WTC11 (cell line): ENCODE data around the gene APLN. TPM values are rescaled to one million over a fixed set of nuclear protein-coding genes. Genes with fewer than 3 reads are reported as not detected.

Experiments
- ATAC-seq: fragments of 200-7000 bp; cut with Tn5 transposase; 2 replicates; pipeline ENCODE4 v1.10.0; 2021; ENCODE audit warnings: mild to moderate bottlenecking, moderate library complexity
- CTCF ChIA-PET: fragments of 300-600 bp; sonication (Branson Sonifier 250); formaldehyde crosslinking; loops from one replicate; lab custom pipeline; 2021; ENCODE audit warnings: antibody characterized with exemption; lab: Charles Lee
- POLR2A ChIA-PET: fragments of 350-600 bp; sonication (Branson Sonifier 250); formaldehyde crosslinking; loops from one replicate; lab custom pipeline; 2021; ENCODE audit warnings: antibody characterized with exemption; lab: Charles Lee
- DNase-seq: peaks from one replicate; pipeline ENCODE4 v3.0.0; 2021; ENCODE audit warnings: low spot score
- H3K27ac Mint-ChIP-seq: 2 replicates; pipeline ENCODE4 v1.8.0; 2021; ENCODE audit warnings: mixed read lengths
- H3K27me3 Mint-ChIP-seq: 2 replicates; pipeline ENCODE4 v1.8.0; 2021; ENCODE audit warnings: low read depth, mild to moderate bottlenecking, moderate library complexity, mixed read lengths
- H3K36me3 Mint-ChIP-seq: 2 replicates; pipeline ENCODE4 v1.8.0; 2021; ENCODE audit warnings: mixed read lengths
- H3K4me1 Mint-ChIP-seq: 2 replicates; pipeline ENCODE4 v1.8.0; 2022; ENCODE audit warnings: mixed read lengths
- H3K4me3 Mint-ChIP-seq: 2 replicates; pipeline ENCODE4 v1.8.0; 2021; ENCODE audit warnings: mild to moderate bottlenecking, moderate library complexity, mixed read lengths
- H3K9me3 Mint-ChIP-seq: 2 replicates; pipeline ENCODE4 v1.8.0; 2021; ENCODE audit warnings: mixed read lengths
- CREB1 ChIP-seq: sonication (generic); formaldehyde crosslinking; IDR thresholded peaks from 2 replicates; pipeline ENCODE4 v1.8.0; 2023; ENCODE audit warnings: mild to moderate bottlenecking, missing genetic modification reagents
- FOXJ3 ChIP-seq: sonication (generic); formaldehyde crosslinking; IDR thresholded peaks from 2 replicates; pipeline ENCODE4 v1.9.0; 2021; ENCODE audit warnings: missing genetic modification reagents, mild to moderate bottlenecking, borderline replicate concordance
- GABPB1 ChIP-seq: sonication (generic); formaldehyde crosslinking; IDR thresholded peaks from 2 replicates; pipeline ENCODE4 v1.8.1; 2023; ENCODE audit warnings: mild to moderate bottlenecking, missing genetic modification reagents
- SP1 ChIP-seq: sonication (generic); formaldehyde crosslinking; conservative IDR thresholded peaks from 2 replicates; pipeline ENCODE4 v1.8.1; 2022; ENCODE audit warnings: missing genetic modification reagents
- TEAD4 ChIP-seq: sonication (generic); formaldehyde crosslinking; IDR thresholded peaks from 2 replicates; pipeline ENCODE4 v1.8.0; 2022; ENCODE audit warnings: mild to moderate bottlenecking, missing genetic modification reagents
- ZNF317 ChIP-seq: sonication (generic); formaldehyde crosslinking; IDR thresholded peaks from 2 replicates; pipeline ENCODE4 v1.8.1; 2023; ENCODE audit warnings: low read depth, mild to moderate bottlenecking, moderate library complexity, missing genetic modification reagents, borderline replicate concordance
- total RNA-seq: library from RNA; stranded (reverse); gene quantifications from 3 replicates; pipeline ENCODE4 v1.2.3, GENCODE V29; 2021
- TF ChIP-seq, protein P1 (sequence below): sonication (generic); formaldehyde crosslinking; IDR thresholded peaks from 2 replicates; pipeline ENCODE4 v1.8.1; 2022; ENCODE audit warnings: missing genetic modification reagents, borderline replicate concordance
- TF ChIP-seq, protein P2 (sequence below): fragments of 250-450 bp; sonication (Bioruptor Pico); IDR thresholded peaks from 2 replicates; pipeline ENCODE4 v2.1.2; 2022; ENCODE audit warnings: mild to moderate bottlenecking, moderate library complexity
- TF ChIP-seq, protein P3 (sequence below): sonication (generic); formaldehyde crosslinking; IDR thresholded peaks from 2 replicates; pipeline ENCODE4 v1.8.1; 2022; ENCODE audit warnings: mild to moderate bottlenecking, missing genetic modification reagents, moderate library complexity, borderline replicate concordance
- TF ChIP-seq, protein P4 (sequence below): sonication (generic); formaldehyde crosslinking; IDR thresholded peaks from 2 replicates; pipeline ENCODE4 v1.8.1; 2022; ENCODE audit warnings: low read depth, missing genetic modification reagents, borderline replicate concordance
- TF ChIP-seq, protein P5 (sequence below): sonication (generic); formaldehyde crosslinking; IDR thresholded peaks from 2 replicates; pipeline ENCODE4 v1.8.0; 2023; ENCODE audit warnings: missing genetic modification reagents, mild to moderate bottlenecking, borderline replicate concordance
- TF ChIP-seq, protein P6 (sequence below): sonication (generic); formaldehyde crosslinking; IDR thresholded peaks from 2 replicates; pipeline ENCODE4 v1.8.1; 2023; ENCODE audit warnings: mild to moderate bottlenecking, missing genetic modification reagents, borderline replicate concordance
- TF ChIP-seq, protein P7 (sequence below): fragments of 250-450 bp; sonication (Bioruptor Pico); conservative IDR thresholded peaks from 2 replicates; pipeline ENCODE4 v1.9.0; 2021; ENCODE audit warnings: mild to moderate bottlenecking
- TF ChIP-seq, protein P8 (sequence below): sonication (generic); formaldehyde crosslinking; IDR thresholded peaks from 2 replicates; pipeline ENCODE4 v1.8.1; 2022; ENCODE audit warnings: mild to moderate bottlenecking, moderate library complexity, missing genetic modification reagents
- TF ChIP-seq, protein P9 (sequence below): sonication (generic); formaldehyde crosslinking; IDR thresholded peaks from 2 replicates; pipeline ENCODE4 v1.8.0; 2022; ENCODE audit warnings: missing genetic modification reagents

APLN gene
- total RNA-seq, 1 experiment from 2014 or later, result 4.2 TPM

DNA sequence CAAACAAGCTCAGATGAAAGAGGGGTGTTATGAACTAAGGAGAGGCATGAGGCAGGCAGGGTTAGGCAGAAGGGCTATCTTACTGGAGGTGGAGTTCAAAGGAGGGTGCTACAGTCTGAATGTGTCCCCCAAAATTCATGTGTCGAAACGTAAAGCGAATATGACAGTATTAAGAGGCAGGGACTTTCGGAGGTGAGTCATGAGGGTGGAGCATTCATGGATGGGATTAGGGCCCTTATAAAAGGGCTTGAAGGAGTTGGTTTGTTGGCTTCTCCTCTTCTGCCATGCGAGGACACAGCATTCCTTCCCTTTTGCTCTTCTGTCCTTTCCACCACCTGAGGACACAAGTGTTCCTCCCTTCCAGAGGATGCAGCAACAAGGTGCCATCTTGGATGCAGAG, 22.9 kb downstream of the APLN start:
- no peak for DNase-seq
- ChIA-PET CTCF (no interaction called here), POLR2A (no interaction called here)
- Mint-ChIP-seq H3K4me3 (no peak overlapping the region), H3K36me3 (no peaks in the 10 kb centered on the region), H3K27me3 (no peaks in the 10 kb centered on the region; the same call in 1 of the 2 replicates), H3K27ac (no peak overlapping the region), H3K9me3 (no peaks in the 10 kb centered on the region), H3K4me1 (peaks cover 4% of the 10 kb centered on the region; the same call in 1 of the 2 replicates)
- ATAC-seq, result no peak
- TF ChIP-seq CREB1 (CRISPR knock-in tag) (no peak), FOXJ3 (no peak), ZNF317 (no peak), TEAD4 (CRISPR knock-in tag) (no peak), SP1 (CRISPR knock-in tag) (no peak), GABPB1 (CRISPR knock-in tag) (no peak)
- TF ChIP-seq, protein P1, sequence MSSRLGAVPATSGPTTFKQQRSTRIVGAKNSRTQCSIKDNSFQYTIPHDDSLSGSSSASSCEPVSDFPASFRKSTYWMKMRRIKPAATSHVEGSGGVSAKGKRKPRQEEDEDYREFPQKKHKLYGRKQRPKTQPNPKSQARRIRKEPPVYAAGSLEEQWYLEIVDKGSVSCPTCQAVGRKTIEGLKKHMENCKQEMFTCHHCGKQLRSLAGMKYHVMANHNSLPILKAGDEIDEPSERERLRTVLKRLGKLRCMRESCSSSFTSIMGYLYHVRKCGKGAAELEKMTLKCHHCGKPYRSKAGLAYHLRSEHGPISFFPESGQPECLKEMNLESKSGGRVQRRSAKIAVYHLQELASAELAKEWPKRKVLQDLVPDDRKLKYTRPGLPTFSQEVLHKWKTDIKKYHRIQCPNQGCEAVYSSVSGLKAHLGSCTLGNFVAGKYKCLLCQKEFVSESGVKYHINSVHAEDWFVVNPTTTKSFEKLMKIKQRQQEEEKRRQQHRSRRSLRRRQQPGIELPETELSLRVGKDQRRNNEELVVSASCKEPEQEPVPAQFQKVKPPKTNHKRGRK (CRISPR knock-in tag), result no peak
- TF ChIP-seq, protein P2, sequence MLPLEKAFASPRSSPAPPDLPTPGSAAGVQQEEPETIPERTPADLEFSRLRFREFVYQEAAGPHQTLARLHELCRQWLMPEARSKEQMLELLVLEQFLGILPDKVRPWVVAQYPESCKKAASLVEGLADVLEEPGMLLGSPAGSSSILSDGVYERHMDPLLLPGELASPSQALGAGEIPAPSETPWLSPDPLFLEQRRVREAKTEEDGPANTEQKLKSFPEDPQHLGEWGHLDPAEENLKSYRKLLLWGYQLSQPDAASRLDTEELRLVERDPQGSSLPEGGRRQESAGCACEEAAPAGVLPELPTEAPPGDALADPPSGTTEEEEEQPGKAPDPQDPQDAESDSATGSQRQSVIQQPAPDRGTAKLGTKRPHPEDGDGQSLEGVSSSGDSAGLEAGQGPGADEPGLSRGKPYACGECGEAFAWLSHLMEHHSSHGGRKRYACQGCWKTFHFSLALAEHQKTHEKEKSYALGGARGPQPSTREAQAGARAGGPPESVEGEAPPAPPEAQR (CRISPR knock-in tag), result no peak
- TF ChIP-seq, protein P3, sequence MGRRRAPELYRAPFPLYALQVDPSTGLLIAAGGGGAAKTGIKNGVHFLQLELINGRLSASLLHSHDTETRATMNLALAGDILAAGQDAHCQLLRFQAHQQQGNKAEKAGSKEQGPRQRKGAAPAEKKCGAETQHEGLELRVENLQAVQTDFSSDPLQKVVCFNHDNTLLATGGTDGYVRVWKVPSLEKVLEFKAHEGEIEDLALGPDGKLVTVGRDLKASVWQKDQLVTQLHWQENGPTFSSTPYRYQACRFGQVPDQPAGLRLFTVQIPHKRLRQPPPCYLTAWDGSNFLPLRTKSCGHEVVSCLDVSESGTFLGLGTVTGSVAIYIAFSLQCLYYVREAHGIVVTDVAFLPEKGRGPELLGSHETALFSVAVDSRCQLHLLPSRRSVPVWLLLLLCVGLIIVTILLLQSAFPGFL (CRISPR knock-in tag), result no peak
- TF ChIP-seq, protein P4, sequence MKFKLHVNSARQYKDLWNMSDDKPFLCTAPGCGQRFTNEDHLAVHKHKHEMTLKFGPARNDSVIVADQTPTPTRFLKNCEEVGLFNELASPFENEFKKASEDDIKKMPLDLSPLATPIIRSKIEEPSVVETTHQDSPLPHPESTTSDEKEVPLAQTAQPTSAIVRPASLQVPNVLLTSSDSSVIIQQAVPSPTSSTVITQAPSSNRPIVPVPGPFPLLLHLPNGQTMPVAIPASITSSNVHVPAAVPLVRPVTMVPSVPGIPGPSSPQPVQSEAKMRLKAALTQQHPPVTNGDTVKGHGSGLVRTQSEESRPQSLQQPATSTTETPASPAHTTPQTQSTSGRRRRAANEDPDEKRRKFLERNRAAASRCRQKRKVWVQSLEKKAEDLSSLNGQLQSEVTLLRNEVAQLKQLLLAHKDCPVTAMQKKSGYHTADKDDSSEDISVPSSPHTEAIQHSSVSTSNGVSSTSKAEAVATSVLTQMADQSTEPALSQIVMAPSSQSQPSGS (CRISPR knock-in tag), result no peak
- TF ChIP-seq, protein P5, sequence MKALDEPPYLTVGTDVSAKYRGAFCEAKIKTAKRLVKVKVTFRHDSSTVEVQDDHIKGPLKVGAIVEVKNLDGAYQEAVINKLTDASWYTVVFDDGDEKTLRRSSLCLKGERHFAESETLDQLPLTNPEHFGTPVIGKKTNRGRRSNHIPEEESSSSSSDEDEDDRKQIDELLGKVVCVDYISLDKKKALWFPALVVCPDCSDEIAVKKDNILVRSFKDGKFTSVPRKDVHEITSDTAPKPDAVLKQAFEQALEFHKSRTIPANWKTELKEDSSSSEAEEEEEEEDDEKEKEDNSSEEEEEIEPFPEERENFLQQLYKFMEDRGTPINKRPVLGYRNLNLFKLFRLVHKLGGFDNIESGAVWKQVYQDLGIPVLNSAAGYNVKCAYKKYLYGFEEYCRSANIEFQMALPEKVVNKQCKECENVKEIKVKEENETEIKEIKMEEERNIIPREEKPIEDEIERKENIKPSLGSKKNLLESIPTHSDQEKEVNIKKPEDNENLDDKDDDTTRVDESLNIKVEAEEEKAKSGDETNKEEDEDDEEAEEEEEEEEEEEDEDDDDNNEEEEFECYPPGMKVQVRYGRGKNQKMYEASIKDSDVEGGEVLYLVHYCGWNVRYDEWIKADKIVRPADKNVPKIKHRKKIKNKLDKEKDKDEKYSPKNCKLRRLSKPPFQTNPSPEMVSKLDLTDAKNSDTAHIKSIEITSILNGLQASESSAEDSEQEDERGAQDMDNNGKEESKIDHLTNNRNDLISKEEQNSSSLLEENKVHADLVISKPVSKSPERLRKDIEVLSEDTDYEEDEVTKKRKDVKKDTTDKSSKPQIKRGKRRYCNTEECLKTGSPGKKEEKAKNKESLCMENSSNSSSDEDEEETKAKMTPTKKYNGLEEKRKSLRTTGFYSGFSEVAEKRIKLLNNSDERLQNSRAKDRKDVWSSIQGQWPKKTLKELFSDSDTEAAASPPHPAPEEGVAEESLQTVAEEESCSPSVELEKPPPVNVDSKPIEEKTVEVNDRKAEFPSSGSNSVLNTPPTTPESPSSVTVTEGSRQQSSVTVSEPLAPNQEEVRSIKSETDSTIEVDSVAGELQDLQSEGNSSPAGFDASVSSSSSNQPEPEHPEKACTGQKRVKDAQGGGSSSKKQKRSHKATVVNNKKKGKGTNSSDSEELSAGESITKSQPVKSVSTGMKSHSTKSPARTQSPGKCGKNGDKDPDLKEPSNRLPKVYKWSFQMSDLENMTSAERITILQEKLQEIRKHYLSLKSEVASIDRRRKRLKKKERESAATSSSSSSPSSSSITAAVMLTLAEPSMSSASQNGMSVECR, result no peak
- TF ChIP-seq, protein P6, sequence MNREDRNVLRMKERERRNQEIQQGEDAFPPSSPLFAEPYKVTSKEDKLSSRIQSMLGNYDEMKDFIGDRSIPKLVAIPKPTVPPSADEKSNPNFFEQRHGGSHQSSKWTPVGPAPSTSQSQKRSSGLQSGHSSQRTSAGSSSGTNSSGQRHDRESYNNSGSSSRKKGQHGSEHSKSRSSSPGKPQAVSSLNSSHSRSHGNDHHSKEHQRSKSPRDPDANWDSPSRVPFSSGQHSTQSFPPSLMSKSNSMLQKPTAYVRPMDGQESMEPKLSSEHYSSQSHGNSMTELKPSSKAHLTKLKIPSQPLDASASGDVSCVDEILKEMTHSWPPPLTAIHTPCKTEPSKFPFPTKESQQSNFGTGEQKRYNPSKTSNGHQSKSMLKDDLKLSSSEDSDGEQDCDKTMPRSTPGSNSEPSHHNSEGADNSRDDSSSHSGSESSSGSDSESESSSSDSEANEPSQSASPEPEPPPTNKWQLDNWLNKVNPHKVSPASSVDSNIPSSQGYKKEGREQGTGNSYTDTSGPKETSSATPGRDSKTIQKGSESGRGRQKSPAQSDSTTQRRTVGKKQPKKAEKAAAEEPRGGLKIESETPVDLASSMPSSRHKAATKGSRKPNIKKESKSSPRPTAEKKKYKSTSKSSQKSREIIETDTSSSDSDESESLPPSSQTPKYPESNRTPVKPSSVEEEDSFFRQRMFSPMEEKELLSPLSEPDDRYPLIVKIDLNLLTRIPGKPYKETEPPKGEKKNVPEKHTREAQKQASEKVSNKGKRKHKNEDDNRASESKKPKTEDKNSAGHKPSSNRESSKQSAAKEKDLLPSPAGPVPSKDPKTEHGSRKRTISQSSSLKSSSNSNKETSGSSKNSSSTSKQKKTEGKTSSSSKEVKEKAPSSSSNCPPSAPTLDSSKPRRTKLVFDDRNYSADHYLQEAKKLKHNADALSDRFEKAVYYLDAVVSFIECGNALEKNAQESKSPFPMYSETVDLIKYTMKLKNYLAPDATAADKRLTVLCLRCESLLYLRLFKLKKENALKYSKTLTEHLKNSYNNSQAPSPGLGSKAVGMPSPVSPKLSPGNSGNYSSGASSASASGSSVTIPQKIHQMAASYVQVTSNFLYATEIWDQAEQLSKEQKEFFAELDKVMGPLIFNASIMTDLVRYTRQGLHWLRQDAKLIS, result no peak
- TF ChIP-seq, protein P7, sequence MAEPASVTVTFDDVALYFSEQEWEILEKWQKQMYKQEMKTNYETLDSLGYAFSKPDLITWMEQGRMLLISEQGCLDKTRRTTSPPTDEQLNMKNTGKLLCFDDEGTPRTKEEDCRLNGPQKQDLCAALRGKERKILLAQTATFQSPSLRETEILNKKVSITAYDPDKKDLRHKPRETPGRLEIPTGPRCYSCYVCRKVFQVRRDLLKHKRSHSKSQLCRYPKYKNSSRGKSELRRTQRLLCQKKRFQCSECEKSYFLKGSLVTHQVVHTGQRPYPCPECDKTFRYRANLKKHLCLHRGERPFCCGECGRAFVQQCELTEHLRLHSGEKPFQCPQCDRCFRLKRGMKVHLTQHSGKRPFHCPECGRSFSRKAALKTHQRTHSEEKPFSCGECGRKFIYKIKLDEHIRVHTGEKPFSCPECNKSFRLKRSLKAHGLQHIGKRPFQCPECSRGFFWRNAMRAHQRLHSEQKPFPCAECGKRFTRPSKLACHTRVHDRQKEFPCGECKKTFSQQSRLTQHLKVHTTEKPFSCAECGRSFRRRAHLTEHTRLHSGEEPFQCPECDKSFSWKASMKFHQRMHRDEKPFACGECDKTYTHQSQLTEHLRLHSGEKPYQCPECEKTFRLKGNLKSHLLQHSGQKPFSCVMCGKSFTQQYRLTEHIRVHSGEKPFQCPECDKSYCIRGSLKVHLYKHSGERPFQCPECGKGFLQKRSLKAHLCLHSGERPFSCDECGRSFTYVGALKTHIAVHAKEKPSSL, result no peak
- TF ChIP-seq, protein P8, sequence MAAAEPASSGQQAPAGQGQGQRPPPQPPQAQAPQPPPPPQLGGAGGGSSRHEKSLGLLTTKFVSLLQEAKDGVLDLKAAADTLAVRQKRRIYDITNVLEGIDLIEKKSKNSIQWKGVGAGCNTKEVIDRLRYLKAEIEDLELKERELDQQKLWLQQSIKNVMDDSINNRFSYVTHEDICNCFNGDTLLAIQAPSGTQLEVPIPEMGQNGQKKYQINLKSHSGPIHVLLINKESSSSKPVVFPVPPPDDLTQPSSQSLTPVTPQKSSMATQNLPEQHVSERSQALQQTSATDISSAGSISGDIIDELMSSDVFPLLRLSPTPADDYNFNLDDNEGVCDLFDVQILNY (CRISPR knock-in tag), result no peak
- TF ChIP-seq, protein P9, sequence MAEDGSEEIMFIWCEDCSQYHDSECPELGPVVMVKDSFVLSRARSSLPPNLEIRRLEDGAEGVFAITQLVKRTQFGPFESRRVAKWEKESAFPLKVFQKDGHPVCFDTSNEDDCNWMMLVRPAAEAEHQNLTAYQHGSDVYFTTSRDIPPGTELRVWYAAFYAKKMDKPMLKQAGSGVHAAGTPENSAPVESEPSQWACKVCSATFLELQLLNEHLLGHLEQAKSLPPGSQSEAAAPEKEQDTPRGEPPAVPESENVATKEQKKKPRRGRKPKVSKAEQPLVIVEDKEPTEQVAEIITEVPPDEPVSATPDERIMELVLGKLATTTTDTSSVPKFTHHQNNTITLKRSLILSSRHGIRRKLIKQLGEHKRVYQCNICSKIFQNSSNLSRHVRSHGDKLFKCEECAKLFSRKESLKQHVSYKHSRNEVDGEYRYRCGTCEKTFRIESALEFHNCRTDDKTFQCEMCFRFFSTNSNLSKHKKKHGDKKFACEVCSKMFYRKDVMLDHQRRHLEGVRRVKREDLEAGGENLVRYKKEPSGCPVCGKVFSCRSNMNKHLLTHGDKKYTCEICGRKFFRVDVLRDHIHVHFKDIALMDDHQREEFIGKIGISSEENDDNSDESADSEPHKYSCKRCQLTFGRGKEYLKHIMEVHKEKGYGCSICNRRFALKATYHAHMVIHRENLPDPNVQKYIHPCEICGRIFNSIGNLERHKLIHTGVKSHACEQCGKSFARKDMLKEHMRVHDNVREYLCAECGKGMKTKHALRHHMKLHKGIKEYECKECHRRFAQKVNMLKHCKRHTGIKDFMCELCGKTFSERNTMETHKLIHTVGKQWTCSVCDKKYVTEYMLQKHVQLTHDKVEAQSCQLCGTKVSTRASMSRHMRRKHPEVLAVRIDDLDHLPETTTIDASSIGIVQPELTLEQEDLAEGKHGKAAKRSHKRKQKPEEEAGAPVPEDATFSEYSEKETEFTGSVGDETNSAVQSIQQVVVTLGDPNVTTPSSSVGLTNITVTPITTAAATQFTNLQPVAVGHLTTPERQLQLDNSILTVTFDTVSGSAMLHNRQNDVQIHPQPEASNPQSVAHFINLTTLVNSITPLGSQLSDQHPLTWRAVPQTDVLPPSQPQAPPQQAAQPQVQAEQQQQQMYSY (CRISPR knock-in tag), result no peak
